ENCODE results near the gene IFITM1. TPM values are rescaled to one million over a fixed set of nuclear protein-coding genes. Genes with fewer than 3 reads are reported as not detected.

IFITM1 gene
- total and polyA plus RNA-seq, 9 of the 15 experiments (the other 6 are each of a cell fraction or from before 2014, with no cell fraction given): 691 to 5,579 (median 974) TPM

DNA sequence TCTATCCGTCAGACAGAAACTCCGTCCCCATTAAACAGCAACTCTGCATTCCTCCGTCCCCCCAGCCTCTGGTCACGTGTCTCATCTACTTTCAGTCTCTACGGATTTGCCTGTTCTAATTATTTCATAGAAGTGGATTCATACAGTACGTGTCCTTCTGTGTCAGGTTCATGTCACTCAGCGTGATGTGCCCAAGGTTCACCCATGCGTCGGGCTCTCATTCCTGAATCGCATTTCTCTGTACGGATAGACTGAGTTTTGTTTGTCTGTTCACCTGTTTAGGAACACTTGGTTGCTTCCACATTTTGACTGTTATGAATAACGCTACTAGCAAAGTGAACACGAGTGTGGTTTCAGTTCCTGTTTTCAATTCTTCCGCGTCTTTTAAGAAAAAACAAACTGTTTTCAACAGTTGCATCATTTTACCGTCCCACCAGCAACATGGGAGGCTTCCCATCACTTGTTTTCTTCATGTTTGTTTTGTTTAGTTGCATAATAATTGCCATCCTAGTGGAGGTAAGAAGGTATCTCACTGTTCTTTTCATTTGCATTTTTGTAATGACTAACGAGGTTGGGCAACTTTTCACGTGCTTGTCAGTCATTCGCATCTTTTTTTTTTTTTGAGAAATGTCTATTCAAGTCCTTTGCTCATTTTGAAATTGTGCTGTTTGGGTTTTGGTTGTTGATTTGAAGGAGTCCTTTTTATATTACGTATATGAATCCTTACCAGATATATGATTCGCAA is 44.5 kb upstream of the IFITM1 start (continued):
- TF ChIP-seq, protein P1, sequence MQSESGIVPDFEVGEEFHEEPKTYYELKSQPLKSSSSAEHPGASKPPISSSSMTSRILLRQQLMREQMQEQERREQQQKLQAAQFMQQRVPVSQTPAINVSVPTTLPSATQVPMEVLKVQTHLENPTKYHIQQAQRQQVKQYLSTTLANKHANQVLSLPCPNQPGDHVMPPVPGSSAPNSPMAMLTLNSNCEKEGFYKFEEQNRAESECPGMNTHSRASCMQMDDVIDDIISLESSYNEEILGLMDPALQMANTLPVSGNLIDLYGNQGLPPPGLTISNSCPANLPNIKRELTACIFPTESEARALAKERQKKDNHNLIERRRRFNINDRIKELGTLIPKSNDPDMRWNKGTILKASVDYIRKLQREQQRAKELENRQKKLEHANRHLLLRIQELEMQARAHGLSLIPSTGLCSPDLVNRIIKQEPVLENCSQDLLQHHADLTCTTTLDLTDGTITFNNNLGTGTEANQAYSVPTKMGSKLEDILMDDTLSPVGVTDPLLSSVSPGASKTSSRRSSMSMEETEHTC (IDR thresholded peaks at IDR 0.05): peak; percentile 70; the same call in 1 of the 2 replicates
- TF ChIP-seq SMC3 (conservative IDR thresholded peaks at IDR 0.05; ENCODE audit: insufficient read depth, low read depth, low read length): no peak
- TF ChIP-seq KDM5B (IDR thresholded peaks at IDR 0.05; ENCODE audit: insufficient replicate concordance, low read depth, low read length): peak; percentile 49
- TF ChIP-seq POLR2B (IDR thresholded peaks at IDR 0.05; ENCODE audit: low read depth, partially characterized antibody): peak; percentile 56
- no peak for TF ChIP-seq SRF (CRISPR knock-in tag; IDR thresholded peaks at IDR 0.05)
- no peak for TF ChIP-seq ZNF212 (CRISPR knock-in tag; IDR thresholded peaks at IDR 0.05)
- TF ChIP-seq POLR2A (conservative IDR thresholded peaks at IDR 0.05): peak; percentile 43; the same call in 1 of the 2 replicates
- no peak for TF ChIP-seq POLR3A (IDR thresholded peaks at IDR 0.05; ENCODE audit: borderline replicate concordance, extremely low read depth, insufficient read depth, insufficient read length)
- TF ChIP-seq, protein P2, sequence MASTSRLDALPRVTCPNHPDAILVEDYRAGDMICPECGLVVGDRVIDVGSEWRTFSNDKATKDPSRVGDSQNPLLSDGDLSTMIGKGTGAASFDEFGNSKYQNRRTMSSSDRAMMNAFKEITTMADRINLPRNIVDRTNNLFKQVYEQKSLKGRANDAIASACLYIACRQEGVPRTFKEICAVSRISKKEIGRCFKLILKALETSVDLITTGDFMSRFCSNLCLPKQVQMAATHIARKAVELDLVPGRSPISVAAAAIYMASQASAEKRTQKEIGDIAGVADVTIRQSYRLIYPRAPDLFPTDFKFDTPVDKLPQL (IDR thresholded peaks at IDR 0.05; ENCODE audit: extremely low read depth, insufficient read length): no peak
- TF ChIP-seq, protein P3, sequence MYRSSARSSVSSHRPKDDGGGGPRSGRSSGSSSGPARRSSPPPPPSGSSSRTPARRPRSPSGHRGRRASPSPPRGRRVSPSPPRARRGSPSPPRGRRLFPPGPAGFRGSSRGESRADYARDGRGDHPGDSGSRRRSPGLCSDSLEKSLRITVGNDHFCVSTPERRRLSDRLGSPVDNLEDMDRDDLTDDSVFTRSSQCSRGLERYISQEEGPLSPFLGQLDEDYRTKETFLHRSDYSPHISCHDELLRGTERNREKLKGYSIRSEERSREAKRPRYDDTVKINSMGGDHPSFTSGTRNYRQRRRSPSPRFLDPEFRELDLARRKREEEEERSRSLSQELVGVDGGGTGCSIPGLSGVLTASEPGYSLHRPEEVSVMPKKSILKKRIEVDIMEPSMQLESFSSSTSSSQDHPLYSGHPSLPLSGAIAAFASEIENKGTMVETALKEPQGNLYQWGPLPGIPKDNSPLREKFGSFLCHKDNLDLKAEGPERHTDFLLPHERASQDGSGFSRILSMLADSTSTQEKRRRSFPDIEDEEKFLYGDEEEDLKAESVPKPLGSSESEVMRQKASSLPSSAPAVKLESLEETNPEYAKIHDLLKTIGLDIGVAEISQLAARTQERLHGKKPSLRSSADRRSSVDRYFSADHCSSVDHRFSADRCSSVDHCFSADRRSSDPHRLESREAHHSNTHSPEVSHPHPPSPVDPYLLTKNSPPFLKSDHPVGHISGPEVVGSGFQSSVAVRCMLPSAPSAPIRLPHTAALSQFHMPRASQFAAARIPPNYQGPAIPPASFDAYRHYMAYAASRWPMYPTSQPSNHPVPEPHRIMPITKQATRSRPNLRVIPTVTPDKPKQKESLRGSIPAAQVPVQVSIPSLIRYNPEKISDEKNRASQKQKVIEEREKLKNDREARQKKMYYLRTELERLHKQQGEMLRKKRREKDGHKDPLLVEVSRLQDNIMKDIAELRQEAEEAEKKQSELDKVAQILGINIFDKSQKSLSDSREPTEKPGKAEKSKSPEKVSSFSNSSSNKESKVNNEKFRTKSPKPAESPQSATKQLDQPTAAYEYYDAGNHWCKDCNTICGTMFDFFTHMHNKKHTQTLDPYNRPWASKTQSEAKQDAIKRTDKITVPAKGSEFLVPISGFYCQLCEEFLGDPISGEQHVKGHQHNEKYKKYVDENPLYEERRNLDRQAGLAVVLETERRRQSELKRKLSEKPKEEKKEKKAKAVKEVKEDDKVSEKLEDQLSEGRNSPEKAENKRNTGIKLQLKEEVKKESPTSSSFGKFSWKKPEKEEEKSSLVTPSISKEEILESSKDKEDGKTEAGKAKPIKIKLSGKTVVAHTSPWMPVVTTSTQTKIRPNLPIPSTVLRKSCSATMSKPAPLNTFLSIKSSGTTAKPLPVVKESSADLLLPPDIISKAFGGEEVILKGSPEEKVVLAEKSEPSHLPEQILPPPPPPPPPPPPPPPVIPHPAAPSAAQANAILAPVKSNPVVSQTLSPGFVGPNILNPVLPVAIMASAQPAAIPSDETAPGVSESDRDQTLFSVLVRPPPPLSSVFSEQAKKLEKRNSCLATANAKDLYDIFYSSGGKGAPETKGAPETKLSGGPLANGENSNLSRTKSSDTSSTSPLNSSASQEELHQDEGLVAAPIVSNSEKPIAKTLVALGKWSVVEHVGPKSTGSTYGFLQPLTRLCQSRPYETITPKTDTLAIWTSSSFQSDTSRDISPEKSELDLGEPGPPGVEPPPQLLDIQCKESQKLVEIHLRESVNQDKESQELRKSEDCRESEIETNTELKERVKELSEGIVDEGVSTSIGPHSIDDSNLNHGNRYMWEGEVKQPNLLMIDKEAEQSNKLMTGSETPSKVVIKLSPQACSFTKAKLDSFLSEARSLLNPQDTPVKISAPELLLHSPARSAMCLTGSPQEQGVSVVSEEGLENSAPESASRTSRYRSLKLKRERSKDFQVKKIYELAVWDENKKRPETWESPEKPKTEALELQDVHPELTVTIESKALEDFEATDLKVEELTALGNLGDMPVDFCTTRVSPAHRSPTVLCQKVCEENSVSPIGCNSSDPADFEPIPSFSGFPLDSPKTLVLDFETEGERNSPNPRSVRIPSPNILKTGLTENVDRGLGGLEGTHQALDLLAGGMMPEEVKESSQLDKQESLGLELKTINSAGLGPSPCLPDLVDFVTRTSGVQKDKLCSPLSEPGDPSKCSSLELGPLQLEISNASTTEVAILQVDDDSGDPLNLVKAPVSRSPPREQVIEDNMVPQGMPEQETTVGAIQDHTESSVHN (IDR thresholded peaks at IDR 0.05; ENCODE audit: borderline replicate concordance in 1 of 2, low read depth in 1 of 2): peak in 1 of 2 experiments; percentile 92; a peak in 2 of 4 replicates
- TF ChIP-seq ZNF583 (CRISPR knock-in tag; IDR thresholded peaks at IDR 0.05): no peak
- TF ChIP-seq, protein P4, sequence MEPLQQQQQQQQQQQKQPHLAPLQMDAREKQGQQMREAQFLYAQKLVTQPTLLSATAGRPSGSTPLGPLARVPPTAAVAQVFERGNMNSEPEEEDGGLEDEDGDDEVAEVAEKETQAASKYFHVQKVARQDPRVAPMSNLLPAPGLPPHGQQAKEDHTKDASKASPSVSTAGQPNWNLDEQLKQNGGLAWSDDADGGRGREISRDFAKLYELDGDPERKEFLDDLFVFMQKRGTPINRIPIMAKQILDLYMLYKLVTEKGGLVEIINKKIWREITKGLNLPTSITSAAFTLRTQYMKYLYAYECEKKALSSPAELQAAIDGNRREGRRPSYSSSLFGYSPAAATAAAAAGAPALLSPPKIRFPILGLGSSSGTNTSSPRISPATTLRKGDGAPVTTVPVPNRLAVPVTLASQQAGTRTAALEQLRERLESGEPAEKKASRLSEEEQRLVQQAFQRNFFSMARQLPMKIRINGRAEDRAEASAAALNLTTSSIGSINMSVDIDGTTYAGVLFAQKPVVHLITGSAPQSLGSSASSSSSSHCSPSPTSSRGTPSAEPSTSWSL (CRISPR knock-in tag; IDR thresholded peaks at IDR 0.05; ENCODE audit: borderline replicate concordance): no peak
- no peak for TF ChIP-seq TRIM28 (IDR thresholded peaks at IDR 0.05)

Measured in K562 (cell line).